A549 treated with GW870086 at 1 μM for 4 hours (cell line): ENCODE measurements around the gene CYP2A13. TPM values are rescaled to one million over a fixed set of nuclear protein-coding genes. Genes with fewer than 3 reads are reported as not detected.

Experiments
- total RNA-seq: library from RNA; stranded (reverse); fragments of 200-300 nt; extraction: Qiagen RNA extraction; gene quantifications from 5 replicates; pipeline ENCODE4 v1.2.3, GENCODE V29; 2022; ENCODE audit warnings: low read depth

Gene CYP2A13
- not detected in 5 replicates for total RNA-seq

GRCh38 chr19:41088151-41088550 is at the start of gene CYP2A13:
Gene CYP2A13, plus strand, starts transcription at chr19:41088451. Its CDS starts 21 bp downstream, at chr19:41088472.

GRCh38 chr19:41114132-41114531 is 25.9 kb downstream of the CYP2A13 start, which contains the start of gene CYP2F1:
Gene CYP2F1, plus strand, starts transcription at chr19:41114432. Its CDS starts 1,757 bp downstream, at chr19:41116189.

Other genes starting within 250 kb of the CYP2A13 start
- not detected in 5 replicates for gene CYP2A6, start 238.0 kb upstream of the CYP2A13 start, total RNA-seq
- not detected in 5 replicates for gene CYP2A7, start 206.2 kb upstream of the CYP2A13 start, total RNA-seq
- gene CYP2B6, start 97.2 kb upstream of the CYP2A13 start, total RNA-seq = 0.03 TPM in 1 of 5 replicates, not detected in the others
- gene CYP2F1, start 26.0 kb downstream of the CYP2A13 start, total RNA-seq = not detected in 5 replicates
- gene CYP2S1, start 104.8 kb downstream of the CYP2A13 start, total RNA-seq = 17.6 to 24.9 TPM (median 21.5 TPM) in 5 replicates
- gene AXL, start 130.8 kb downstream of the CYP2A13 start, total RNA-seq = 101 to 107 TPM (median 104 TPM) in 5 replicates
- gene HNRNPUL1, start 175.9 kb downstream of the CYP2A13 start, total RNA-seq = 287 to 313 TPM (median 295 TPM) in 5 replicates
- gene CCDC97, start 221.7 kb downstream of the CYP2A13 start, total RNA-seq = 33.3 to 44.7 TPM (median 40.2 TPM) in 5 replicates